GDM1 (cell line): ENCODE results near the gene DHODH.
"Not testable (repeated sequence)": the region's sequence is repeated elsewhere in the genome, so short reads cannot be mapped to it uniquely, and the experiment has no call there.

Experiments
- DNase-seq: peaks from one replicate; lab custom pipeline; 2025; lab: John Stamatoyannopoulos, UW

Gene DHODH

DNA sequence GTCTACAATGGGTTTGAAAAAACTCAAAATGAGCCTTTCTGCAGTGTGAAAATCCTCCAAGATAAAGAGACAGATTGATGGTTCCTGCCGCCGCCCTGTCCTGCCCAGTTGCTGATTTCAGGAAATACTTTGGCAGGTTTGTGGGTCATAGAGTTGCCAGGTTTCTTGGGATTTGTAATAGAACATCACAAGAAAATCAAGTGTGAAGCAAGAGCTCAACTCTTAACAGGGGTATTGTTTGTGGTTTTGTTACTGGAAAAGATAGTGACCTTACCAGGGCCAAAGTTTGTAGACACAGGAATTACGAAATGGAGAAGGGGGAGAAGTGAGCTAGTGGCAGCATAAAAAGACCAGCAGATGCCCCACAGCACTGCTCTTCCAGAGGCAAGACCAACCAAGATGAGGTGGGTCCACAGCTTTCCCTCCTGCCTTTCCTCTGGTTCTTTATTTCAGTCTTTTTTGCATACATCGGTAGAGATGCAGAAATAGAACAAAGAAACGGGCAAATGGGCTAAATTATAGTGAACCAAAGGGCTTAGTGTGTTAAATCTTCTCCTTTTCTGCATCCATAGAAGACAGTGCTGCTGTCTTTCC lies 45.8 kb downstream of the DHODH start, which contains the start of gene HP:
Gene HP, plus strand, starts transcription at position 252 of the 594 bp plus-strand sequence. Its CDS starts 148 bp downstream, at position 400.
- DNase-seq = not testable (repeated sequence)

DNA sequence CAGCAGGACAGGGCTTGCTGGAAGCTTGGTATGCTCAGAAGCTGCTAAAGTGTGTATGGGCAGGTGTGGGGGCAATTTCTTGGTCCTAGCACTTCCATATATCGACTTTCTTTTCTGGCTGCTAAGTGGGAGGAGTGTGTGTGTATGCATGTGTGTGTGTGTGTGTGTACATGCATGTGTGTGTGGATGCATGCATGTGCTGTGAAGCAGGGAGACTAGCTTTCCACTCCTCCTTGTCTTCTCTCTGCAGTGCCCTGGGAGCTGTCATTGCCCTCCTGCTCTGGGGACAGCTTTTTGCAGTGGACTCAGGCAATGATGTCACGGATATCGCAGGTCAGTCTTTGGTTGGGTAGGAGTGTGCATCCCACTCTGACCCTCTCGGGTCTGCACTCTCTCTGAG lies 47.4 kb downstream of the DHODH start:
- DNase-seq = no peak

GRCh38 chr16:72057313-72057712 lies 48.8 kb downstream of the DHODH start:
- DNase-seq = not testable (repeated sequence)

- not testable (repeated sequence) for DNase-seq
Observed at GRCh38 chr16:72059060-72059459, 50.5 kb downstream of the DHODH start.

GRCh38 chr16:72060405-72060804 lies 51.9 kb downstream of the DHODH start:
- no peak for DNase-seq

- DNase-seq = no peak
Observed at GRCh38 chr16:72061564-72061963, 53.0 kb downstream of the DHODH start.

GRCh38 chr16:72064361-72064894 lies 55.9 kb downstream of the DHODH start:
- DNase-seq = no peak

DNA sequence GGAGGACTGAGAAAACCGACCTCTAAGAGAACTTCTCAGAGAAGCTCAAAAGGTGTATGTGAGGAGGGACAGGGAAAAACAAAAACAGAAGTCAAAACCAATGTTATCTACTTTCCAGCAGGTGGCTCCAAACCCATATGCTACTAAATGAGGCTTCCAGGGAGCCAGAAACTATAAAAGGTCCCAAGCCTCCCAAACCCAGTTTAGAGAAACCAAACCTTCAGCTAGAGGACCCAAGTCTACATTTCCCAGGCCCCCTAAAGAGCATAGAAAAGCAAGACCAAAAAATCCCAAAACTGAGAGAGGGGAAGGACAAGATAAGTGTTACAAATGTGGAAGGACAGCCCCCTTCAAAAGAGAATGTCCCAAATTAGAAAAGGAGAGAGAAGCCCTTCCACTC lies 58.2 kb downstream of the DHODH start:
- DNase-seq = no peak

DNA sequence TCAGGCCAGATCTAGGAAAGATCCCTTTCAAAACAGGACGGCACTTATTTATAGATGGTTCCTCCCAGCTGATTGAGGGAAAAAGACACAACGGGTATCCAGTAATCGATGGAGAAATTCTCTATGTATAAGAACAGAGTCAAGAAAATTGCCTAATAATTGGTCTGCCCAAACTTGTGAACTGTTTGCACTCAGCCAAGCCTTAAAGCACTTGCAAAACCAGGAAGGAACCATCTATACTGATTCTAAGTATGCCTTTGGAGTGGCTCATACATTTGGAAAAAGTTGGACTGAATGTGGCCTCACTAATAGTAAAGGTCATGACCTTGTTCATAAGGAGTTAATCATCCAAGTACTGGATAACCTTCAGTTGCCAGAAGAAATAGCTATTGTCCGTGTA lies 60.4 kb downstream of the DHODH start:
- DNase-seq = no peak

- DNase-seq = no peak
Observed at GRCh38 chr16:72072514-72073342, 64.2 kb downstream of the DHODH start.

DNA sequence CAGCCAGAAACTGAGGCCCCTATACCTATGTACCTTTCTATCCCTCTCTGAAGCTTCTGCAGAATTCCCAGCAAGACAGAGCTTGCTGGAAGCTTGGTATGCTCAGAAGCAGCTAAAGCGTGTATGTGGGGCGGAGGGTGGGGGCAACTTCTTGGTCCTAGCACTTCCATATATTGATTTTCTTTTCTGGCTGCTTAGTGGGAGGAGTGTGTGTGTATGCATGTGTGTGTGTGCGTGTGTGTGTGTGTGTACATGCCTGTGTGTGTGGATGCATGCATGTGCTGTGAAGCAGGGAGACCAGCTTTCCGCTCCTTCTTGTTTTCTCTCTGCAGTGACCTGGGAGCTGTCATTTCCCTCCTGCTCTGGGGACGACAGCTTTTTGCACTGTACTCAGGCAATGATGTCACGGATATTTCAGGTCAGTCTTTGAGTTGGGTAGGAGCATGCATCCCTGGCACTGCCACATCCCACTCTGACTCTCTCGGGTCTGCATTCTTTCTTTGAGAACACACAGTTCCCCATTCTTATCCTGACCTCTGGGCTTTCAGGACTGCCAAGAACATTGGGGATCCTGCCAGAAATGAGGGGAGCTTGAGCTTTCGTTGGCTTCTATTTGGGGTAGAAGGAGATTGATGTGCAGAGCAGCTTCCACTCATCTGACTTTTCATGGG lies 65.2 kb downstream of the DHODH start:
- no peak for DNase-seq

DNA sequence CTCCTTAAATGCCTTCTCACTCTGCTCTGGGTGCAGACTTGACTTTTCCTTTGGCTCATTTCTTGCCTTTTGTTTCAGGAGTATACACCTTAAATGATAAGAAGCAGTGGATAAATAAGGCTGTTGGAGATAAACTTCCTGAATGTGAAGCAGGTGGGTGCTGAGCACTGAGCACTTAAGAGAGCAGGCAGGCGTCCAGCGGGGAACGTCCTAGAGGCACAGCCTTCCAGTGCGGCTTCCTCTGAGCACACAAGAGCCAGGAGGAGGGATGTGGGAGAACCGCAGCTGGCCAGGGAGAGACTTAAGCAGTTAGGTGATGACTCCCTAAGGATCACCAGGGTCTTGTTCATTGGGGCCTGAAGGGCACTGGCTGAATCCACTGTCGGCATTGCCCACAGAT lies 66.5 kb downstream of the DHODH start:
- not testable (repeated sequence) for DNase-seq
